Mononuclear cell (primary cell): ENCODE data around the gene MED26. TPM values are rescaled to one million over a fixed set of nuclear protein-coding genes. Genes with fewer than 3 reads are reported as not detected.

Experiments
- H3K27me3 ChIP-seq: 2 replicates; pipeline ENCODE4 v1.6.0; 2011; ENCODE audit warnings: low read length, control low read depth; ENCODE audit not compliant: insufficient read depth
- H3K4me1 ChIP-seq: 2 replicates; pipeline ENCODE4 v1.5.1; 2011; ENCODE audit warnings: mild to moderate bottlenecking, low read length, control low read depth; ENCODE audit not compliant: insufficient read depth
- H3K4me3 ChIP-seq: 2 replicates; pipeline ENCODE4 v1.5.1; 2011; ENCODE audit warnings: mild to moderate bottlenecking, low read length, moderate library complexity
- H3K9me3 ChIP-seq: 2 replicates; pipeline ENCODE4 v1.5.1; 2011; ENCODE audit warnings: low read depth, mild to moderate bottlenecking, control low read depth, low read length
- total RNA-seq: library from RNA; depleted of rRNA; stranded (reverse); fragments of >200 nt; gene quantifications from one replicate; pipeline ENCODE4 v1.2.3, GENCODE V29; 2012

The MED26 gene
- total RNA-seq, 1 donor = 21.5 TPM

GRCh38 chr19:16627193-16627927, 644 bp downstream of the MED26 start:
- Histone ChIP-seq H3K4me1 (peaks cover 37% of the 10 kb centered on the region), H3K4me3 (peak overlapping the region; percentile 88), H3K9me3 (no peaks in the 10 kb centered on the region), H3K27me3 (no peaks in the 10 kb centered on the region)

GRCh38 chr19:16626796-16627192, 1.2 kb downstream of the MED26 start:
- no peaks in the 10 kb centered on the region for H3K27me3 ChIP-seq
- peak overlapping the region; percentile 88 for H3K4me3 ChIP-seq
- H3K9me3 ChIP-seq = no peaks in the 10 kb centered on the region
- H3K4me1 ChIP-seq = peaks cover 37% of the 10 kb centered on the region

GRCh38 chr19:16625163-16625958, 2.6 kb downstream of the MED26 start:
- Histone ChIP-seq H3K9me3 (no peaks in the 10 kb centered on the region), H3K27me3 (no peaks in the 10 kb centered on the region), H3K4me3 (no peak overlapping the region), H3K4me1 (peaks cover 37% of the 10 kb centered on the region)

GRCh38 chr19:16624236-16624635, 3.8 kb downstream of the MED26 start:
- Histone ChIP-seq H3K9me3 (no peaks in the 10 kb centered on the region), H3K27me3 (no peaks in the 10 kb centered on the region), H3K4me1 (peaks cover 36% of the 10 kb centered on the region), H3K4me3 (no peak overlapping the region)

- no peaks in the 10 kb centered on the region for H3K27me3 ChIP-seq
- no peak overlapping the region for H3K4me3 ChIP-seq
- peaks cover 37% of the 10 kb centered on the region for H3K4me1 ChIP-seq
- no peaks in the 10 kb centered on the region for H3K9me3 ChIP-seq
Measured at GRCh38 chr19:16623576-16623975, 4.4 kb downstream of the MED26 start.

- no peaks in the 10 kb centered on the region for H3K9me3 ChIP-seq
- H3K4me1 ChIP-seq = peaks cover 42% of the 10 kb centered on the region
- no peak overlapping the region for H3K4me3 ChIP-seq
- no peaks in the 10 kb centered on the region for H3K27me3 ChIP-seq
Measured at GRCh38 chr19:16623066-16623465, 4.9 kb downstream of the MED26 start.

GRCh38 chr19:16621165-16621800, 6.7 kb downstream of the MED26 start:
- Histone ChIP-seq H3K4me3 (no peak overlapping the region), H3K4me1 (peaks cover 48% of the 10 kb centered on the region), H3K27me3 (no peaks in the 10 kb centered on the region), H3K9me3 (no peaks in the 10 kb centered on the region)

- peaks cover 48% of the 10 kb centered on the region for H3K4me1 ChIP-seq
Measured at GRCh38 chr19:16620584-16620983, 7.4 kb downstream of the MED26 start.

GRCh38 chr19:16620018-16620417, 8.0 kb downstream of the MED26 start:
- H3K4me3 ChIP-seq = no peak overlapping the region
- no peaks in the 10 kb centered on the region for H3K9me3 ChIP-seq
- peaks cover 48% of the 10 kb centered on the region for H3K4me1 ChIP-seq
- no peaks in the 10 kb centered on the region for H3K27me3 ChIP-seq

More at GRCh38 chr19:16620584-16620983, 7.4 kb downstream of the MED26 start:
- no peaks in the 10 kb centered on the region for H3K27me3 ChIP-seq
- H3K9me3 ChIP-seq = no peaks in the 10 kb centered on the region
- H3K4me3 ChIP-seq = no peak overlapping the region

GRCh38 chr19:16619457-16619856, 8.5 kb downstream of the MED26 start:
- H3K4me3 ChIP-seq = no peak overlapping the region
- peaks cover 51% of the 10 kb centered on the region for H3K4me1 ChIP-seq
- H3K27me3 ChIP-seq = no peaks in the 10 kb centered on the region
- no peaks in the 10 kb centered on the region for H3K9me3 ChIP-seq

GRCh38 chr19:16618248-16618647, 9.8 kb downstream of the MED26 start:
- Histone ChIP-seq H3K4me3 (no peak overlapping the region), H3K4me1 (peaks cover 63% of the 10 kb centered on the region), H3K27me3 (no peaks in the 10 kb centered on the region), H3K9me3 (no peaks in the 10 kb centered on the region)

GRCh38 chr19:16615808-16616207, 12.2 kb downstream of the MED26 start:
- H3K4me1 ChIP-seq = peaks cover 78% of the 10 kb centered on the region
- H3K27me3 ChIP-seq = no peaks in the 10 kb centered on the region
- no peaks in the 10 kb centered on the region for H3K9me3 ChIP-seq
- no peak overlapping the region for H3K4me3 ChIP-seq

GRCh38 chr19:16614941-16615340, 13.1 kb downstream of the MED26 start:
- Histone ChIP-seq H3K27me3 (no peaks in the 10 kb centered on the region), H3K9me3 (no peaks in the 10 kb centered on the region), H3K4me3 (no peak overlapping the region), H3K4me1 (peaks cover 84% of the 10 kb centered on the region)

- H3K9me3 ChIP-seq = no peaks in the 10 kb centered on the region
- H3K4me3 ChIP-seq = no peak overlapping the region
- H3K4me1 ChIP-seq = peaks cover 81% of the 10 kb centered on the region
- H3K27me3 ChIP-seq = no peaks in the 10 kb centered on the region
Measured at GRCh38 chr19:16613841-16614240, 14.2 kb downstream of the MED26 start.

- Histone ChIP-seq H3K27me3 (no peaks in the 10 kb centered on the region), H3K9me3 (no peaks in the 10 kb centered on the region), H3K4me3 (no peak overlapping the region), H3K4me1 (peaks cover 81% of the 10 kb centered on the region)
Measured at GRCh38 chr19:16612636-16613035, 15.4 kb downstream of the MED26 start.
